GM13976 (cell line): ENCODE measurements around the gene EEF1E1.

Source experiments
- DNase-seq: peaks from one replicate; pipeline ENCODE4 v3.0.0; 2012; ENCODE audit warnings: low spot score
- CTCF ChIP-seq: IDR thresholded peaks from 2 replicates; pipeline ENCODE4 v1.5.1; 2012; ENCODE audit warnings: borderline replicate concordance, mild to moderate bottlenecking; ENCODE audit not compliant: insufficient read depth; ENCODE audit errors: extremely low read depth, missing control alignments, control extremely low read depth
- in situ Hi-C: fragments of 300-500 bp; cut with MboI; formaldehyde crosslinking; loops from one replicate; pipeline ENCODE4 v1.12.0; 2022; ENCODE audit warnings: low sequenced_read_pairs, mixed read lengths, inconsistent platforms; ENCODE audit not compliant: unreplicated experiment

EEF1E1 gene

GRCh38 chr6:8110117-8110721, 7.9 kb upstream of the EEF1E1 start:
- in situ Hi-C loops = no loop called here
- TF ChIP-seq CTCF = no peak

GRCh38 chr6:8108759-8109539, 6.6 kb upstream of the EEF1E1 start:
- in situ Hi-C loops = no loop called here
- no peak for TF ChIP-seq CTCF
- DNase-seq = no peak

More at GRCh38 chr6:8110117-8110721, 7.9 kb upstream of the EEF1E1 start:
- DNase-seq = no peak

GRCh38 chr6:8108031-8108660, 5.8 kb upstream of the EEF1E1 start:
- in situ Hi-C loops = no loop called here

GRCh38 chr6:8105791-8106190, 3.4 kb upstream of the EEF1E1 start:
- TF ChIP-seq CTCF = no peak
- no peak for DNase-seq
- in situ Hi-C loops = no loop called here

More at GRCh38 chr6:8108031-8108660, 5.8 kb upstream of the EEF1E1 start:
- DNase-seq = no peak
- no peak for TF ChIP-seq CTCF

- in situ Hi-C loops = no loop called here
- no peak for DNase-seq
- no peak for TF ChIP-seq CTCF
Measured at GRCh38 chr6:8103726-8104125, 1.4 kb upstream of the EEF1E1 start.

GRCh38 chr6:8100159-8100854, 2.0 kb downstream of the EEF1E1 start:
- no peak for DNase-seq
- in situ Hi-C loops = no loop called here
- no peak for TF ChIP-seq CTCF
